Astrocyte of the spinal cord (primary cell): ENCODE measurements around the gene MCOLN2.
"Not testable (repeated sequence)": the region's sequence is repeated elsewhere in the genome, so short reads cannot be mapped to it uniquely, and the experiment has no call there.

Experiments
- DNase-seq: peaks from one replicate; pipeline ENCODE4 v3.0.0; 2011; ENCODE audit warnings: low read depth, low spot score
- H3K4me3 ChIP-seq: 2 replicates; pipeline ENCODE4 v1.5.1; 2011; ENCODE audit warnings: low read depth, mild to moderate bottlenecking, low read length, moderate library complexity
- in situ Hi-C: cut with HindIII; loops from 2 replicates; pipeline ENCODE4 v1.10.0; 2017; ENCODE audit warnings: low sequenced_read_pairs
- TF ChIP-seq, protein P1 (sequence below): IDR thresholded peaks from 2 replicates; pipeline ENCODE4 v1.5.1; 2012; ENCODE audit warnings: low read depth, mild to moderate bottlenecking, low read length, inconsistent platforms

Gene MCOLN2

DNA sequence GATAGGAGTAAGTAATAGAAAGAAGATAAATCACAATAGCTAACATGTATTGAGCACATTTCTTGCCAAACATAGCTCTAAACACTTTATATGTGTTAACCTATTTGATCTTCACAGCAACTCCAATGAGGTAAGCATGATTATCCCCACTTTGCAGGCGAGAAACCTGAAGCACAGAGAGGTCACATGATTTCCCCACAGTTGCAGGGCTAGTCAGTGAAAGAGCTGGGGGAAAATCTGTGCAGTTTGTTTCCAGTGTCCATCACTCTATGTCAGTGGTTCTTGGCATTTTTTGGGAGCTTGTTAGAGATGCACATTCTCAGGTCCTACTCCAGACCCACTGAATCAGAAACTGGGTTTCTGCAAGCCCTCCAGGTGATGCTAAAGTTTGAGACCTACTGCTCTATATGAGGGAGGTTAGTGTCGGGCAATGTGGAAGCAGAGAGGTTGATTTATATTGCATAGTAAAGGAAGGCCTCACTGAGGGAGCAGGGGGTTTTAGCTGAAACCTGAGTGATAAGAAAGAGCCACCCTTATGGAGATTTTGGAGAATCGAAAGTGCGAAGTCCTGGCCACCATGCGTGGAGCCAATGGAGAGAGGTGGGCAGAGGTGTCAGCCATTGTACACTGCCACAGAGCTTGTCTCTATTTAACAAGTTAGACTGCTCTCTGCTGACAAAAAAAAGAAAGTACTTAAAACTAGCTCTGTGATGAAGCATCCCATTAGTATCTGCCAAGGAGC is 30.5 kb upstream of the MCOLN2 start:
- in situ Hi-C loops: no loop called here
- no peak for DNase-seq

DNA sequence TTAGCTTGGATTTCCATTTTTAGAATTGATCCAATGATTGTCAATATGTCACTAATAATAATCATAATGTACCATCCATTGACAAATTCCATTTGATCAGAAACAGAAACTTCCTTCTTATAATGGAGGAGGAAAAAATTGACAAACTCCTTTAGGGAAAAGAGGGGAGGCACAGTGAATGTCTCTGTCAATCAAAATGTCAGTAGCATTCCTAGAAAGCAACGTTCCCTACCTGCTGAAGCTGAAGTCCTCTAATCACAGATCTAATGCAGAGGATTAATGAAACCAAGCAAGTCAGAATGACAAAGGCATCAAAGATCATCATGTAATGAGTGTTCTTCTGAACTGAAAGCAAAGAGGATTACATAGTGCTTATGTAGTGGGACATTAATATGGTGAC is 29.0 kb upstream of the MCOLN2 start:
- no peak for DNase-seq
- in situ Hi-C loops: no loop called here
- no peak overlapping the region for H3K4me3 ChIP-seq
- TF ChIP-seq, protein P1, sequence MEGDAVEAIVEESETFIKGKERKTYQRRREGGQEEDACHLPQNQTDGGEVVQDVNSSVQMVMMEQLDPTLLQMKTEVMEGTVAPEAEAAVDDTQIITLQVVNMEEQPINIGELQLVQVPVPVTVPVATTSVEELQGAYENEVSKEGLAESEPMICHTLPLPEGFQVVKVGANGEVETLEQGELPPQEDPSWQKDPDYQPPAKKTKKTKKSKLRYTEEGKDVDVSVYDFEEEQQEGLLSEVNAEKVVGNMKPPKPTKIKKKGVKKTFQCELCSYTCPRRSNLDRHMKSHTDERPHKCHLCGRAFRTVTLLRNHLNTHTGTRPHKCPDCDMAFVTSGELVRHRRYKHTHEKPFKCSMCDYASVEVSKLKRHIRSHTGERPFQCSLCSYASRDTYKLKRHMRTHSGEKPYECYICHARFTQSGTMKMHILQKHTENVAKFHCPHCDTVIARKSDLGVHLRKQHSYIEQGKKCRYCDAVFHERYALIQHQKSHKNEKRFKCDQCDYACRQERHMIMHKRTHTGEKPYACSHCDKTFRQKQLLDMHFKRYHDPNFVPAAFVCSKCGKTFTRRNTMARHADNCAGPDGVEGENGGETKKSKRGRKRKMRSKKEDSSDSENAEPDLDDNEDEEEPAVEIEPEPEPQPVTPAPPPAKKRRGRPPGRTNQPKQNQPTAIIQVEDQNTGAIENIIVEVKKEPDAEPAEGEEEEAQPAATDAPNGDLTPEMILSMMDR: no peak

More for the DNA sequence above, 30.5 kb upstream of the MCOLN2 start:
- no peak overlapping the region for H3K4me3 ChIP-seq
- TF ChIP-seq, protein P1: no peak

DNA sequence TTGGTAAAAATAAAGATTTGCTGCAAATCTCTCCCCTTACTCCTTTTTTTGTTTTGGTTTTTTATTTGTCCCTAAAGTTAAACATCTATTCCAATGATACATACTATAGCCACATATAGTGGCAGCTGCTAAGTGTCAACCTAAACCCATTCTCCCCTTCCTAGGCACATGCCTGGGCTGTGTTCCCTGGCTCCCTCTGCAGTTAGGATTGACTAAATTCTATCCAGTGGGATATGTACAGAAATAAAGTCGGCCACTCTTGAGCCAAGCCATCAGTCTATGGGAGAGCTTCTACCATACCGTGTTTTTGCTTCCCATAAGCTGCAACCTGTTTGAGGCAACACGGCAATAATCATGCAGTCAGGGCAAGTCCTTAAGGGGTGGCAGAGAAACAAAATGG is 27.8 kb upstream of the MCOLN2 start:
- TF ChIP-seq, protein P1: no peak
- no peak overlapping the region for H3K4me3 ChIP-seq
- in situ Hi-C loops: no loop called here
- no peak for DNase-seq

DNA sequence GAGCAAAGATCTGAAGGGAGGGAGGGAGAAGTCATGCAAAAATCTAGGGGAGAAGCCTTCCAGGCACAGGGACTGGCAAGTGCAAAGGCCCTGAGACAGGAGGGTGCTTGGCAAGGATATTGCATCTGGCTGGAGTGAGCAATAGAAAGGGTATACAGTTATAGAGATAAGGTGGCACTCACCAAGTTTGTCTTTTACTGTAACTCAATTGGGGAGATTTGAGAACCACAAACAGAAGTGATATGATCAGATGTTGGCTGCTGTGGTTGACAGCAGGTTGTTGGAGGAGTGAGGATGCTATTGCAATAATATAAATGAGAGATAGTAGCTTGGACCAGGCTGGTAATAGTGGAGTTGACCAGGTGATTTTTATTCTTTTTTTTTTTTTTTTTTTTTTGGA is 25.8 kb upstream of the MCOLN2 start:
- TF ChIP-seq, protein P1: no peak
- DNase-seq: no peak
- in situ Hi-C loops: no loop called here
- no peak overlapping the region for H3K4me3 ChIP-seq

DNA sequence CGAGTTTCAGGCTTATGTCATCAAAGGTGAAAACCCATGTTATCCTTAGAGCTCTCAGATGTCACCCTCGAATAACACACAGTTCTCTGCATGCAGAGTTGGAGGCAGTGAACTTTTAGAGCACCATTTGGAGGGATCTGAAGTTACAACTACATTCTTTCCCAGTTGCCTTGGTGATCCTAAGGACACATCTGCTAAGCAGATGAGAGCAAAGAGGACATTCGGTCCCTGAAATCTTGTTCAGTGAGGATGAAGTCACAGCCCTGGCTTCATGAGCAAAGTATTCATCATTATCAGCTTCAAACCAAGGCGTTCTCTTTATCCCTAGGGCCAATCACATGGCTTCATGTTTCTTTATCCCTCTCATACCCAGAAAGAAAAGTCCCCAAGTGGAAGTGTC is 23.1 kb upstream of the MCOLN2 start:
- DNase-seq: peak; percentile 0
- in situ Hi-C loops: no loop called here
- H3K4me3 ChIP-seq: no peak overlapping the region
- TF ChIP-seq, protein P1: no peak

DNA sequence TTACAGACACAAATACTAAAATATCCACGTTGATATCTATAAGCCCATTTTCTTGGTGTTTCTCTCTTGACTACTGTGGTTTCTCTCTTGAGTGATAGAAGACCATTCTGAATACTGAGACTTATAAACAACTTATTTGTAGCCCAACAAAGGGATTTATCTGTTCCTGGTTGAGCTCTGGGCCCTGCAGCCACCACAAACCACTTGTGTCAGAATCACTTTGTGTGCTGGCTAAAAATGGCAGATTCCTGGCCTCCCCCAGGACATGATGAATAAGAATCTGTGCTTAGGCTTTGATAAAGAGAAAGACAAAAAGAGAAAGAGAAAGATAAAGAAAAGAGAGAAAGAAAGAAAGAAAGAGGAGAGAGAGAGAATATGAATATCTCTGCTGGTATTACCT is 18.9 kb upstream of the MCOLN2 start:
- DNase-seq: no peak
- in situ Hi-C loops: no loop called here
- TF ChIP-seq, protein P1: no peak
- no peak overlapping the region for H3K4me3 ChIP-seq

DNA sequence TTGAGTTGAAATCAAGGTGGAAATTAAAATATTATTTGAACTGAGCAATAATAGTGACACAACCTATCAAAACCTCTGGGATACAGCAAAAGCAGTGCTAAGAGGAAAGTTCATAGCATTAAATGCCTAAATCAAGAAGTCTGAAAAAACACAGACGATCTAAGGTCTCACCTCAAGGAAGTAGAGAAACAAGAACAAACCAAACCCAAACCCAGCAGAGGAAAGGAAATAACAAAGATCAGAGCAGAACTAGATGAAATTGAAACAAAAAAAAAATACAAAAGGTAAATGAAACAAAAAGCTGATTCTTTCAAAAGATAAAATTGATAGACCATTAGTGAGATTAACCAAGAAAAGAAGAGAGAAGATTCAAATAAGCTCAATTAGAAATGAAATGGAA is 8.7 kb upstream of the MCOLN2 start:
- DNase-seq, H3K4me3 ChIP-seq, in situ Hi-C loops: not testable (repeated sequence)
